ENCODE data around the gene SELENON.

The SELENON gene

DNA sequence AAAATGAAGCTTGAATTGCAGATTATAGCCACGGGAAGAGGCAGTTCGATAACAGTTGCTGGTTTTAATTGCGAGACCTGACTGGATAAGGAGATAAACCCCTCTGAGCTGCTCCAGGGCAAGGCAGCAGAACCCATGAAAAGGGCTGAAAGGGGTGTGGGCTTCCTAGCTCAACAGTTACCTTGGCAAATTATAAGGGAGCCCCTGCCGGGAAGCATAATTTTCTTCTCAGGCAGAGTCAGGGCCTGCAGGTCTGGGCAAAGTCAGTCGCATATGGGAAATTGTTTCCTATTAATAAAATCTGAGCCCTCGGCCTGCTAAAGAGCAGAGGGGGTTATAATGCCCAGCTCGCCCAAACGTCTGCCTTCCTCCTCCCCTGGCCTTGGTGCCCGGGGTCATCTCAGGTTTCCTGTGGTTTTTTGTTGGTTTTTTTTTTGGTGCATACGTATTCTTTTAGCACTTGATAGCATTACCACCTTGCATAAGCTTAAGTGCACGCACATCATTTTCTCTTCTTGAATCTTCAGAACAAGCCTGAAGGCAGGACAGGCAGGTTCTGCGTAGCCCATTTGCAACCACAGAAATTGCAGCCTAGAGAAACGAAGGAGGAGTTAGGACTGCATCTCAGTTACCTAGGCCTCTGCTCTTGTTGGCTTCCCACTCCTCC is 33.9 kb upstream of the SELENON start:
- no peaks in the 10 kb centered on the region for H3K9me3 Mint-ChIP-seq
- peaks cover 5% of the 10 kb centered on the region for H3K36me3 Mint-ChIP-seq (ENCODE audit: low read depth)
- H3K27ac Mint-ChIP-seq: peak overlapping the region; percentile 59
- DNase-seq: no peak
- H3K4me3 Mint-ChIP-seq: no peak overlapping the region
- no peaks in the 10 kb centered on the region for H3K27me3 Mint-ChIP-seq
- peaks cover 43% of the 10 kb centered on the region for H3K4me1 Mint-ChIP-seq (ENCODE audit: low read depth)

DNA sequence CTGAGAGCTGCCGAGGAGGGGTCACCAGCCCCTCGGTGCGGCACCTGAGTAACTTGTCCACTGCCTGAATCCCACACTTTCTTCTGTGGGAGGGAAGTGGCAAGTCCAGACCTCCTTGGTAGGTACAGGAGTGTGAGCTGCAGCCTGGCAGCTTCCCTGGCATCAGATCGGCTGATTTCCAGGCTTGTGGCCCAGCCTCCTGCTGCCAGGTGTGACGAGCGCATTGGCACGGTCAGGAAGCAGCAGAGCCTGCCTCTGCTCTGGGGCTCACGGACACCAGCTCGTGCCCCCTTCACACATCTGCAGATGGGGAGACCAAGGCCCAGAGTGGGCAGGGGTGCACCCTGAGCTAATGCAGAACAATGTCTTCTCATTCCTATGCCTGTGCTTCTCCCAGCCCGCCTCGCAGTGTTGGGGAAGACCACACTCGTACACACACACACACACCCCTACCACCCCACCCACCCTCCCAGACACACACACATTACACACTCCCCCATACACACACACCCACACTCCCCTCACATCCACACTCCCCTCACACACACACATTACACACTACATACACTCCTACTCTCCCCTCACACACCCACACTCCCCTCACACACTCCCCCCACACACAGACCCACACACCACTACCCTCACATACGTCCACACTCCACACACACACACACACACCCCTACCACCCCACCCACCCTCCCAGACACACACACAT is 33.1 kb upstream of the SELENON start:
- DNase-seq: no peak
- H3K4me3 Mint-ChIP-seq: no peak overlapping the region
- no peaks in the 10 kb centered on the region for H3K9me3 Mint-ChIP-seq
- no peak overlapping the region for H3K27ac Mint-ChIP-seq
- peaks cover 5% of the 10 kb centered on the region for H3K36me3 Mint-ChIP-seq (ENCODE audit: low read depth)
- H3K4me1 Mint-ChIP-seq (ENCODE audit: low read depth): peaks cover 51% of the 10 kb centered on the region
- no peaks in the 10 kb centered on the region for H3K27me3 Mint-ChIP-seq

DNA sequence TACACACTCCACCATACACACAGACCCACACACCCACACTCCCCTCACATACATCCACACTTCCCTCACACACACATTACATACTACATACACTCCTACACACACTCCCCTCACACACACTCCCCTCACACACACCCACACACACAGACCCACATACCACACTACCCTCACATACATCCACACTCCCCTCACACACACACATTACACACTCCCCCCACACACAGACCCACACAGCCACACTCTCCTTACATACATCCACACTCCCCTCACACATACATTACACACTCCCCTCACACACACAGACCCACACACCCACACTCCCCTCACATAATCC is 32.6 kb upstream of the SELENON start:
- Mint-ChIP-seq H3K27ac (no peak overlapping the region), H3K4me3 (no peak overlapping the region), H3K27me3 (no peaks in the 10 kb centered on the region), H3K4me1 (ENCODE audit: low read depth) (peaks cover 57% of the 10 kb centered on the region), H3K9me3 (no peaks in the 10 kb centered on the region), H3K36me3 (ENCODE audit: low read depth) (peaks cover 8% of the 10 kb centered on the region)
- DNase-seq: no peak

DNA sequence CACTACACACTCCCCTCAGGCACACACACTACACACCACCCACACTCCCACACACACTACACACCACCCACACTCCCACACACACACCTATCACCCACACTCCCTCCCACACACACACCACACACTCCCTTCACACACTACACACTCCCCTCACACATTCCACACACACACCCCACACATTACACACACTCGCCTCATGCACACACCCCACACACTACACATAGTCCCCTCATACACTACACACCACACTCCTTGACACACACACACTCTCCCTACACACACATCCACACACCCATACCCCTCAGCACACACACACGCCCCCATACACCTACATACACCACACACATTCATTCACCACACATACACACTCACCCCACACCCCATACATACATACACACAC is 31.0 kb upstream of the SELENON start:
- Mint-ChIP-seq H3K4me3 (no peak overlapping the region), H3K27ac (peak overlapping the region; percentile 7), H3K27me3 (no peaks in the 10 kb centered on the region), H3K4me1 (ENCODE audit: low read depth) (peaks cover 72% of the 10 kb centered on the region), H3K36me3 (ENCODE audit: low read depth) (peaks cover 6% of the 10 kb centered on the region), H3K9me3 (no peaks in the 10 kb centered on the region)
- DNase-seq: no peak

DNA sequence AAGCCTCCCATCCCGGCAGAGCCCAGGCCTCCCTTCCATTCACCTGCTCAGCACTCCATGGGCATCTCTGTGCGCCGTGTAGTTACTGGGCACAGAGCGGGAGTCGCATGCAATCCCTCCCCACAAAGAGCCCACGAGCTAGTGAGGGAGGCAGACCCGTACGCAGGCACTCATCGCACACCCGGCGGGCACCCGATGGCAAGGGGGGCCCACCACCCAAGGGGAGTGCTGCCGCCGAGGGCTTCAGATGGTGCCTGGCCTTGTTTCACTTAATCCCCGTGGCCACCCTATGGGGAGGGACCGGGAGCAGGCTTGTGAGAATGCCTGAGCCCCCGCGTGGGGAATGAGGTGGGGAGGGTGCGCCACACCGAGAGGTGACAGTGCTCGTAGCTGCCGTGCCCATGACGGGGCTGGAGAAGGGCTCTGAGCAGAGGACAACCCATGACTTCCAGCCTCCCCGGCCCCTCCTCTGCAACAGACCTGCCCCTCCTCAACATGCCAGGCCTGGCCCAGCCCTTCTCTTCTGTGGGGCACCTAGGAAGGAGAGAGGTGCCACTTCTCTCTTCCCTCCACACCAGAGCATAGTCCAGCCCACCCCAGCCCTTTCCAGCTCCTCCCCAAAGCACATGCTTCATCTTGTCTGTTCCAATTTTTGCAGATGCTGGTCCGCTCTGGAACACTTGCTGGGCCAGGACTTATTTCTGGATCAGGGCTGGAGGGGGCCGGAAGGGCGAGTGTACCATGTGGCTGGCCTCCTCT is 30.2 kb upstream of the SELENON start:
- Mint-ChIP-seq H3K9me3 (no peaks in the 10 kb centered on the region), H3K36me3 (ENCODE audit: low read depth) (peaks cover 6% of the 10 kb centered on the region), H3K4me1 (ENCODE audit: low read depth) (peaks cover 80% of the 10 kb centered on the region), H3K27ac (peak overlapping the region; percentile 7), H3K4me3 (no peak overlapping the region), H3K27me3 (no peaks in the 10 kb centered on the region)
- no peak for DNase-seq

DNA sequence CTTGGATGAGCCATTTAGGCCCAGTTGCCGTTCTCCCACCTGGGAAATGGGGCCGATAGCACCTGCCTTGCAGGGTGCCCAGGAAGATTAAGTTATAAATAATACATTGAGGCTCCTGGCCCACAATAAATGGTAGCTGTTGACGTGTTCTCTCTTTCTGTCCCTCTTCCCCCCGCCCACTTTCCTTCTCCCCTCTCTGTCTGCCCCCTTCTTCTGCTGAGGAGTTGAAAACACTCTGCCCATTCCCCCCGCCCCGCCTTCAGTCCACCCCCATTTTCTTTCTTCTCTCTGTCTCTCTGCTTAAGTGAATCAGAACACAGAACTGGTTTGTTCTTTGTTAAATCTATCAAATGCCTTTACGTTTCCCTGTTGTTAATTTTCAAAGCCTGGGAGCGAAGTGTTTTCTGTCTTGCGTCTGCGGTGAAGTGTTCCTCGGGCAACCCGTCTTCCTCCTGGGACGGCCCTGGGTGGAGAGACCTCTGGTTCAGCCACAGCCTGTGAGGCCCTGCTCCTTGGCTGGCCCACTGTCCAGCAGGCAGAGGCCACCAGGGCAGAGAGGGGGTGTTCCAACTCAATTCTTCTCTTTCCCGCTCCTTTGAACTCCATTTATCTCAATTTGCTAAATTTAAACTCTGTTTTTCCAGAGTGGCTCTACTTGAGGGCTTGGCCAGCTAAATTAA is 29.3 kb upstream of the SELENON start:
- Mint-ChIP-seq H3K4me3 (peak overlapping the region; percentile 21), H3K27ac (peak overlapping the region; percentile 35), H3K36me3 (ENCODE audit: low read depth) (peaks cover 4% of the 10 kb centered on the region), H3K4me1 (ENCODE audit: low read depth) (peaks cover 80% of the 10 kb centered on the region), H3K27me3 (no peaks in the 10 kb centered on the region), H3K9me3 (no peaks in the 10 kb centered on the region)
- DNase-seq: no peak

DNA sequence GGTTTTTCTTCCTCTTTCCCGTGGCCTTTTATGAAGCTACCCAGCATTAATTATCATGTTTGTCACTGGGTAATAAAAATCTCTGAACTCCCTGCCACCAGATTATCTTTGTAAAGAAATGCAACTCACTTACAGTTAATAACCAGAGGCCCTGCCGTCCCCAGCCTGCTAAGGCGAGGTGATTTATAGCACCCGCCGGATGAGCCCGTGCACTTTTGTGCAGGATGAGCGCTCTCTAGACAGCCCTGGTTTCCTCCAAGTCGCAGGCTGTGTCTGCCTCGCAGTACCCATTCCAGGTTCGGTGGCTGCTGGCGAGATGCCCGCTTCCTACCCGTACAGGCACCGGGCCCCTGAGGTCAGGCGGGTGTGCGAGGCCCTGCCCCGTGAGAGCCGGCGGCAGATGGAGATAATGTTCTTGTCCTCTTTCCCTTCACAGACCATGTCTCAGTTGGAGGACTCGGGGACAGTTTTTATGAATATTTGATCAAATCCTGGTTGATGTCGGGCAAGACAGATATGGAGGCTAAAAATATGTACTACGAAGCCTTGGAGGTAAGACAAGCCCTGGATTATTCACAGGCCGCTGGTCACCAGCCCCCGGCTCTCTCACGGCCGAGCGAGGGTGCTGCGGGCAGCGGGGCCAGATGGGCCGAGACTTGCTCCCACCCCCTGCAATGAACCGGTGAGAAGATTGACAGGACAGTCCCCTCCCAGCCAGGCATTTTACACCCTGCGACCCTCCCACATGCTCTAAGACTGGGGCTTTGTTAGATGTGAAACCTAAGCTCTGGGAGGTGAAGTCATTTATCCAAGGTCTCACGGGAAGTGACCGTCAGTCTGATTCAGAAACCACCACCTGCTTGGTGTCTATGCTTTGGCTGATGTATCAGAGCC is 28.5 kb upstream of the SELENON start:
- peak; percentile 60 for DNase-seq
- H3K4me3 Mint-ChIP-seq: peak overlapping the region; percentile 21
- H3K9me3 Mint-ChIP-seq: no peaks in the 10 kb centered on the region
- H3K36me3 Mint-ChIP-seq (ENCODE audit: low read depth): peaks cover 4% of the 10 kb centered on the region
- H3K27ac Mint-ChIP-seq: peak overlapping the region; percentile 35
- no peaks in the 10 kb centered on the region for H3K27me3 Mint-ChIP-seq
- H3K4me1 Mint-ChIP-seq (ENCODE audit: low read depth): peaks cover 75% of the 10 kb centered on the region

DNA sequence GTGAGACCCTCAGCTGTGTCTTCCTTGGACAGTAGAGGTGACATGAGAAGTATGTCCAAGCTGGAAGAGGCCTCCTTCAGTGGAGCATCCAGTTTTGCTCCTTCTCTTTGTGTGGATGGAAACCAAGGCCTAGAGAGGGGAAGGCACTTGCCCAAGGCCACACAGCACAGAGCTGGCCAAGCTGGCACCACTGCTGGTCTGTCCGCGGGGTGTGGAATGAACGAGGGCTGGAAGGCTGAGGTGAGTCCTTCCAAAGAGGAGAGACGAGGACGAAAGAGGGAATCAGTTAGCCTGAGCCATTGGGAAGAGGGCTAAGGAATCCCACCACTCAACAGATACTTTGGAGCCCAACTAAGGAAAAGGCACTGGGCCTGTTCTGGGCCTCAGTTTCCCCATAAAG is 27.8 kb upstream of the SELENON start:
- H3K4me1 Mint-ChIP-seq (ENCODE audit: low read depth): peaks cover 72% of the 10 kb centered on the region
- H3K9me3 Mint-ChIP-seq: no peaks in the 10 kb centered on the region
- DNase-seq: no peak
- no peak overlapping the region for H3K4me3 Mint-ChIP-seq
- peaks cover 4% of the 10 kb centered on the region for H3K36me3 Mint-ChIP-seq (ENCODE audit: low read depth)
- no peak overlapping the region for H3K27ac Mint-ChIP-seq
- H3K27me3 Mint-ChIP-seq: no peaks in the 10 kb centered on the region

DNA sequence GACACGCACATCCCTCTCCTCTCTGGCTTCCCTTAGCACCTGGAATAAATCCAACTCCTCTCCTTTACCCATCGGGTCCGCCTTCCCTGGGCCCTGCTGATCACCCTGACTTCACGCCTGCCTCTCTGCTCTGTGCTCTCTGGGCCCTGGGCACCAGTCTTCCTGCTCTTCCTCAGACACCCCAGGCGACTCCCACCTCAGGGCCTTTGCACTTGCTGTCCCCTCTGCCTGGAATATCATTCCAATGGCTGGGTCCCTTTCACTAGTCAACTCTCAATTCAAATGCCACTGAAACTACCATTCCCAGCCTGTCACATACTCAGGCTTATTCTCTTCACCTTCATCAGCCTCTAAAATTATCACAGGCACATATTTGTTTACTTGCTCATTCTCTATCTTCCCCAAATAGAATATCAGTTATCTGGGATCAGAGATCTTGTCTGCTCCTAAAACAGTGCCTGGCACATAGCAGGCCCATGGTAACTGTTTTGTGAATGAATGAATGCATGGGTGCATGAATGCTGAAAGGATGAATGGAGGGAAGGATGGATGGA is 27.2 kb upstream of the SELENON start:
- peaks cover 4% of the 10 kb centered on the region for H3K36me3 Mint-ChIP-seq (ENCODE audit: low read depth)
- no peak overlapping the region for H3K27ac Mint-ChIP-seq
- H3K9me3 Mint-ChIP-seq: no peaks in the 10 kb centered on the region
- H3K4me3 Mint-ChIP-seq: no peak overlapping the region
- H3K27me3 Mint-ChIP-seq: no peaks in the 10 kb centered on the region
- H3K4me1 Mint-ChIP-seq (ENCODE audit: low read depth): peaks cover 69% of the 10 kb centered on the region
- no peak for DNase-seq

DNA sequence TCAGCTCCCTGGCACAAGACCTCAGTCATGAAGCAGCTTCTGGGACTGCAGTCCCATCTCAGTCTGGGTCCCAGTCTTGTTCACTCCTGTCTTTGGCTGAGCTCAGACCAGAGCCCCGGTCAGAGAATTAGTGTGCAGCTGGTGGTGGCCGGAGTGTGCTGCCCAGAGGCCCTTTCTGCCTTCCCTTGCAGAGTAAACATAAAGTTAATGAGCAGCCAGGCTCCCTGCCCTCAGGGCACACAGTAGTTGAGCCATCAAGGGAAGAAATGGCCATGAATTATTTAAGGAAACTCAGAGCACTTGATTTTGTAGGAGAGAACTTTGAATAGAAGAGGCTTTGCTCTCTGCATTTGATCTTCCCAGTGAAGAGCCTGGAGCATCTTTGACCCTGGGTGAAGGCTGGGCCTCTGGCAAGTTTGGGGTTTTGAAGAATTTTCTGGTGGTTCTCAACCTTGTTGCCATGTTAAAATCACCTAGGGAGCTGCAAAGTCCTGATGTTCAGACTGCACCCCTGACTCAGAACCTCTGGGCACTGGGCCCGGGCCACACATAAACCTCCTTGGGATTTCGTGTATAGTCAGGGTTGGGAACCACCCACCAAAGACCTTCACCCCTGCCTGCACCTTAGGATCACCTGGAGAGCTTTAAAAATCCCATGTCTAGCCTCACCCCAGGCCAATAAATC is 26.4 kb upstream of the SELENON start:
- no peak for DNase-seq
- Mint-ChIP-seq H3K27ac (no peak overlapping the region), H3K27me3 (no peaks in the 10 kb centered on the region), H3K4me1 (ENCODE audit: low read depth) (peaks cover 75% of the 10 kb centered on the region), H3K36me3 (ENCODE audit: low read depth) (peaks cover 7% of the 10 kb centered on the region), H3K9me3 (no peaks in the 10 kb centered on the region), H3K4me3 (no peak overlapping the region)

DNA sequence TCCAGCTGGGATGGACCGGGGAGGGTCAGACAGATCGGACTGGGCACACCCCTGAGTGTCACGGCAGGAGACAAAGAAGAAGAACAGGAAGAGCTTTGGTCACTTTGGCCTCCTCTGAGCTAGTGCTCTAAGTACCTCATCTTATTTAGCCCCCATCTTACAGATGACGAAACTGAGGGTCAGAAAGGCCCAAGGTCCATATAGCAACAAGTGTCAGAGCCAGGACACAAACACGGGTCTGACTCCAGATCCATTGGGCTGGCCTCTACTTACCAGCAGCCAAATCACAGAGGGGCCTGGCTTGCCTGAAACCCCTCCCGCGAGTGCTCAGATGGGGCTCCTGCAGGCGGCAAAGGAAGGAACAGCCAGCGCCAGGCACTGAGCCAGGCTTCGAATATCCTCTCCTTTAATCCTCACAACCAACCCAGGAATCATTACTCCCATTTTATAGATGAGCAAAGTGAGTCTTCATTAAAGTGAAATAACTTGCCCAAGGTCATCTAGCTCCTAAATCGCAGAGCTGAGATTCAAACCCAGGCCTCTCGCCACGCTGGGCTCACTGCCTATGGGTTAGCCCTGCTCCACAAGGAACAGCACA is 25.7 kb upstream of the SELENON start:
- Mint-ChIP-seq H3K4me1 (ENCODE audit: low read depth) (peaks cover 72% of the 10 kb centered on the region), H3K9me3 (no peaks in the 10 kb centered on the region), H3K27ac (peak overlapping the region; percentile 72), H3K4me3 (peak overlapping the region; percentile 58), H3K27me3 (no peaks in the 10 kb centered on the region), H3K36me3 (ENCODE audit: low read depth) (peaks cover 8% of the 10 kb centered on the region)
- no peak for DNase-seq

DNA sequence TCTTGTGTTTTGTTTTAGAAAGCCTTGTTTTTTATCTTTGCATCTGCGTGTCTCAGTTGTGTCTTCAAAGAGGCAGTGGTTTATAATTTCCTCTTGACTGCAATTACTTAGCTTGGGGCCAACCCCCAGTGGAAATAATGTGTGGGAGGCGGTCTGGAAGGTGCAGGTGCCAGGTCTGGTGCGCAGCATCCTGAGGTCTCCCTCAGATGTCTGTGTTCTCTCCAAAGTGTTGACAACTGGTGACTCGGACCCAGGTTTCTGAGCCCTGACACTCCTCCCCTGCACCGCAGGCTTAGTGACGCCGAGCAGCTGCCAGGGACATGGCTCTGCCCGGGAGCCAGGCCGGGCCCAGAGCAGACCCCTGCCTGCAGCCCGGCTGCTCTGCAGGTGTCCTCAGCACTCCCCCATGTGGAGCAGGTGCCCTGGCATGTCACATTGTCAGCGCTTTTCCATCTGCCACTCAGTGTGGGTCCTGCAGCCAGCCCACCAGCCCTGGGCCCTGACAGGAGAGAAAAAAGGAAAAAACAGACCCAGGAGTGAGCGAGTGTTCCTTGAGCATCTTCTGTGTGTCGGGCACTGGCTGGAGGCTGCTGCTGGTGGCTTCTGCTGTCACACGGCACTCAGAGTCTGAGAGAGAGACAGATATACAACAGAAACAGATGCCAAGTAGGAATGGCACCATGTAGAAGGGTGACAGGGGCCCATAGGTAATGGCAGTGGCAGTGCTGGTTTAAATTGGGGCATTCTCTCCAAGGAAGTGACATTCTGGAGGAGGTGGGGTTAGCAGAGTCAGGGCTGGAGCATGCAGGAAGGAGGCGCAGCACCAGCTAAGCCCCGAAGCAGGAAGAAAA is 24.8 kb upstream of the SELENON start:
- peaks cover 65% of the 10 kb centered on the region for H3K4me1 Mint-ChIP-seq (ENCODE audit: low read depth)
- DNase-seq: peak; percentile 82
- no peaks in the 10 kb centered on the region for H3K9me3 Mint-ChIP-seq
- peaks cover 8% of the 10 kb centered on the region for H3K36me3 Mint-ChIP-seq (ENCODE audit: low read depth)
- peak overlapping the region; percentile 58 for H3K4me3 Mint-ChIP-seq
- H3K27ac Mint-ChIP-seq: peak overlapping the region; percentile 72
- no peaks in the 10 kb centered on the region for H3K27me3 Mint-ChIP-seq

Data from activated T-cell treated with anti-CD3 and anti-CD28 coated beads, Interleukin-2, amount 50 U/mL, for 24 hours (primary cell).